H1 (cell line): Measurements from ENCODE around the gene UBASH3B.

ENCODE experiments used
- EP300 ChIP-seq, 2 experiments: IDR thresholded peaks; 1 replicate in 1 of 2; 2 replicates in 1 of 2; pipeline ENCODE4 v1.6.1; 2011 to 2012; ENCODE audit warnings: low read depth in 2 of 2, low read length in 2 of 2, mild to moderate bottlenecking in 2 of 2, borderline replicate concordance in 1 of 2, inconsistent platforms in 1 of 2, moderate library complexity in 1 of 2
- NRF1 ChIP-seq: IDR thresholded peaks from 2 replicates; pipeline ENCODE4 v1.6.1; 2011; ENCODE audit warnings: mild to moderate bottlenecking, low read depth, low read length, improper control_type of control experiment
- TF ChIP-seq, protein P1 (sequence below), 3 experiments: IDR thresholded peaks; 1 replicate in 2 of 3; 2 replicates in 1 of 3; pipeline versions ENCODE4 v1.5.1 to v1.6.1; 2011; ENCODE audit warnings: low read length in 3 of 3, mild to moderate bottlenecking in 3 of 3, inconsistent platforms in 2 of 3, low read depth in 1 of 3, moderate library complexity in 1 of 3; ENCODE audit not compliant: insufficient read depth in 1 of 3; ENCODE audit errors: control extremely low read depth in 1 of 3
- TF ChIP-seq, protein P2 (sequence below): IDR thresholded peaks from 2 replicates; pipeline ENCODE4 v1.6.1; 2012; ENCODE audit warnings: inconsistent platforms

DNA sequence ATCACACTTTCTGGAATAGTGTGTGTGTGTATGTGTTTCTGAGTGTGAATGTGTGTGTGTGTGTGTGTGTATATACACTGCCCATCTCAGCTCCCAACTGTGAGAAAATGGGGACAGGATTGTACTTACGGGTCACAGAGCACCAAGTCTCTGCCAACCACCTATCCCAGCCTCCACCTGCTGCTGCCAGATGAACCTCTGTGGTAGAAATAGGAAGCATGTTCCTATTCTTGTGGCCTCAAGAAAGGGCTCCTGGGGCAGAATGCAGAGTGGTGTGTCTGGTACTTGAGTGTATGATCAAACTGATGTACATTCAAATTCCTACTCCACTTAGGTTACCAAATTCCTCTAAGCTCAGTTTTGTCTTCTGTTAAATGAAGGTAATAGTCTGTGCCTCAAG lies 14.6 kb downstream of the UBASH3B start:
- TF ChIP-seq, protein P1, sequence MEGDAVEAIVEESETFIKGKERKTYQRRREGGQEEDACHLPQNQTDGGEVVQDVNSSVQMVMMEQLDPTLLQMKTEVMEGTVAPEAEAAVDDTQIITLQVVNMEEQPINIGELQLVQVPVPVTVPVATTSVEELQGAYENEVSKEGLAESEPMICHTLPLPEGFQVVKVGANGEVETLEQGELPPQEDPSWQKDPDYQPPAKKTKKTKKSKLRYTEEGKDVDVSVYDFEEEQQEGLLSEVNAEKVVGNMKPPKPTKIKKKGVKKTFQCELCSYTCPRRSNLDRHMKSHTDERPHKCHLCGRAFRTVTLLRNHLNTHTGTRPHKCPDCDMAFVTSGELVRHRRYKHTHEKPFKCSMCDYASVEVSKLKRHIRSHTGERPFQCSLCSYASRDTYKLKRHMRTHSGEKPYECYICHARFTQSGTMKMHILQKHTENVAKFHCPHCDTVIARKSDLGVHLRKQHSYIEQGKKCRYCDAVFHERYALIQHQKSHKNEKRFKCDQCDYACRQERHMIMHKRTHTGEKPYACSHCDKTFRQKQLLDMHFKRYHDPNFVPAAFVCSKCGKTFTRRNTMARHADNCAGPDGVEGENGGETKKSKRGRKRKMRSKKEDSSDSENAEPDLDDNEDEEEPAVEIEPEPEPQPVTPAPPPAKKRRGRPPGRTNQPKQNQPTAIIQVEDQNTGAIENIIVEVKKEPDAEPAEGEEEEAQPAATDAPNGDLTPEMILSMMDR (IDR thresholded peaks at IDR 0.05; ENCODE audit: control extremely low read depth in 1 of 3, insufficient read depth in 1 of 3, low read depth in 1 of 3, low read length in 3 of 3), result no peak
- TF ChIP-seq, protein P2, sequence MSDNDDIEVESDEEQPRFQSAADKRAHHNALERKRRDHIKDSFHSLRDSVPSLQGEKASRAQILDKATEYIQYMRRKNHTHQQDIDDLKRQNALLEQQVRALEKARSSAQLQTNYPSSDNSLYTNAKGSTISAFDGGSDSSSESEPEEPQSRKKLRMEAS, result no peak
- TF ChIP-seq EP300 (IDR thresholded peaks at IDR 0.05; ENCODE audit: borderline replicate concordance in 1 of 2, low read depth in 2 of 2, low read length in 2 of 2) (no peak), NRF1 (no peak)
